Stimulated activated CD8-positive, alpha-beta memory T cell treated with anti-CD3 and anti-CD28 coated beads, Interleukin-12 subunit alpha, Interleukin-12 subunit beta, amount 100 ng/mL, for 4 hours (primary cell): Measurements from ENCODE around the gene RALGAPA2.

Experiments used
- DNase-seq: peaks from one replicate; pipeline ENCODE4 v3.0.0-alpha.2; 2020; ENCODE audit warnings: low read depth

RALGAPA2 gene

DNA sequence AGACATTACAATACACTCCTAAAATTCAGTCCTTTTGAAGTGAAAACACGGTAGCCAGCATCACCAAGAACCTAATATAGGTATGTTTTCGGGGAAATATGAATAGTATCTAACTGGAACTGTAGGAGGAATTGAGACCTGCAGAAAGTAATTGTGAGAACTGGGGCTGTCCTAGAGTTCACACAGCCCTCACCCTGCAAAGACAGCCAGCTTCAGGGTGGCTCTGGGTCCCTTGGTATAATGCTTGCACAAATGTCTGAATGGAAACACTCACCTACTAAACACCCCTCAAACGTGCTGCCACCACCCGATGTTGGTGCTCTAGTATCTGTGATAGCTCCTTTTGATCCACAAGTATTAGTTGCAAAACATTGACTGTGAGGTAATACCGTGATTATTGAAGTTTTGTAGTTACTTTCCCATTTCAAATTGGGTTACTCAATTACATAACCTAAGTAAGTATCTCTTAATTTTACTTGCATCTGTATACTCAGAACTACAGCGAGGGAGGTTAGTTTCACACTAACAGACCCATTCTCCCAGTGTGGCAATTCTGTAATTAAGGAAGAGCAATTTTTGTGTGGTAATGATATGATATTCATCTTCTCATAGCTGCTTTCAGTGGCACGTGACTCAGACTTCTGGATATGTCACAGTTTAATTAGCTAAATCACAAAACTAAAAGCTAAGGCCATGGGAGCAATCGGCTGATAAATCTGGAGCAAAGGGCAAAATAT is 215.0 kb downstream of the RALGAPA2 start:
- no peak for DNase-seq

DNA sequence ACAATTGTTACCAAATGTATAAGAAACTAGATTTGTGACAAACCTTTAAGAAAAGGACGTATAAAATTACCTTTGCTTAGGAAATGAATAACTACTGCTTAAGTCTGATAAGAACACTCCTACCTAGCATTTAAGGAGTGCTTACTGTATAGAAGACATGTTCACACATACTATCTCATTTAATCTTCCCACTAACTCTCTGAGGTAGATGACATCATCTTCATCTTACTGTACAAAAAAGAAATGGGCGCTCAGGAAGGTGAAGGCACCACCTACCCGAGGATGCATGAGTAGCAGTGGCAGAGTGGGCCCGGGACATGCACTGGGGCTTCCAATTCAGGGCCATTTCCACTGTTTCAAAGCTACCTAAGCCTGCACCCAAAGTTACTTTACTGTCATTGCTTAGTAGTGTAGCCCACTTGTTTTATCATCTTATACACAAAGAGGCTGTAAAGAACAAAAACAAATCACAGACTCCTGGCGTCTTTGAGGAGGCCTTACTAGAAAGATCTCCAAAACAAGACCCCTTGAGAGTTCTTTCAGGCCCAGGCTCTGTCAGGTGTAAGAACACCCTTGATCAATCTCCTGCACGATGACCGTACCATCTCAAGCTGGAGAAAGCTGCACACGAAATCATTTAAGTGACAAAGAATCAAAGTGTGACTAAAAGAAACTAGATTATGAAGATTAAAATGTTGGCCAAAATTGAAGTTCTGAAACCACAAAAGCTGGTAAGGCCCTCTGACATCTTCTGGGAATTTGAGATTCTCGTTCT is 216.5 kb downstream of the RALGAPA2 start:
- no peak for DNase-seq

DNA sequence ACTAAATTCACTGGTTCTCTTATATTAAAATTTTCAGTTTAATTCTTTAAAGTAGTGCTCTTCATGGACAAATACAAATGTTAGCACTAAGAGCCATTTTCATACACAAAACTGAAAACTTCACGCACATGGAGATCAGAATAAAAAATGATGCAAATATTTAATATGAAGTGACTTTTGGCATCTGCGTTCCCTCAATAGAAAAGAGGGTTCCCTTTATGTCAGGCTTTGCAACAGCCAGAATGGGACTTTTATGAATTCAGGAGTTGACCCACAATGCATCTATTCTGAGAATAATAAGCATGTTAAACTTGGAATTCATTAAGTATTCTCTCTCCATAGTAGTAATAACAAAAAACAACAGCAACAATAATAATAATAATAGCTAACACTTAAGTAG is 218.7 kb downstream of the RALGAPA2 start:
- DNase-seq: no peak

DNA sequence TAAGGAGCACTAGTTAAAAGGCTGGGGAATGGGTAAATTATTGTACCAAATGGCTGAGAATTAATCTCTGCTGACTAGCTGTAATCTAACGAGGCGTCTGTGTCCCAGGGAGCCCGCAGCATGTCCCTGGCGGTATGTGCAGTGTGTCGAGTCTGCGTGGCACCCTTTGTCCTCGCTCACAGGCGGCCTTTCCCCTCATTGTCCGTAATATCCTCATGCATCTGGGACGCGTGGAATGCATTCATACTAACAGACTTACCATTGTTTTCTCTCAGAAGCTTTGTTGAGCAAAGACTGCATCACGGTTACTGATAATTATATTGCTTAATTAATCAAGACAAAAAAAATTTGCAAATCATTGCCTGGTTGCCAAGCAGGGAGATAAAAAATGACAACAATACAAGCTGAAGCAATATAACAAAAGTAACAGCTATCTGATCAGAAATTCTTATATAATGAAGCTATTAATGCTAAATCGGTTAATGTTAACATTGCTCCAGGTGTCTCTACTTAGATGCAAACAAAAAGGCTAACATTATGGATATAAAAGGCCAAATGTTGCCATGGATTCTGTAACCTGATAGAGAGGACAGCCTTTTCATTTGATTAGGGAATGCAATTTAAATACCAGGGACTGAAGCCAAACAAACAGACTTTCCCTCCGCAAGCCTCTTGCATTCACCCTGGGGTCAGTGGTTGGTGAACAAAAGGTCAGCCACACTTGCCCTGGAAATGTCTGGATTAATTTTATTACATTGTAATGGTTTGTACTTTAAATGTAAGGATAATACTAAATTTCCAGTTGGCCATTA is 219.7 kb downstream of the RALGAPA2 start:
- no peak for DNase-seq

DNA sequence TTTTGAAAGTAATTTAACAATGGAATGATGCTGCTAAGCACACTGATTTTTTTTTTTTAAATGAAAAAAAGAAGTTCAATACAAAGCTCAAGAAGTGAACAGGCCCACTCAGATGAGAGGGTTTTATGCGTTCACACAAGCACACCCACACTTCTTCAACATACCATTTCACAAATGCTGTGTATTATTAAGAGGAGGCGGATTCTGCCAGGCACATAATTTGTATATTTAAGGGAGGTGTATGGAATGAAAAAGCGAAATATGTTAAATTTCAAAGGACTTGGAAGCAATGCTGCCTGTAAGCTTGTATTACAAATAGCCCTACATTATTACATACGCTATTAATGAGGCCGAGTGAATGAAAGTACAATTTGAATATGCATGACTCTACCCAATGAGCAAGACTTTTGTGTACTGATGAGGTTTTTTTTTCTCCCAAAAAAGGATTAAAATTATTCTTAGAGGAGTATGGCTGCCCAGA is 220.6 kb downstream of the RALGAPA2 start:
- no peak for DNase-seq

DNA sequence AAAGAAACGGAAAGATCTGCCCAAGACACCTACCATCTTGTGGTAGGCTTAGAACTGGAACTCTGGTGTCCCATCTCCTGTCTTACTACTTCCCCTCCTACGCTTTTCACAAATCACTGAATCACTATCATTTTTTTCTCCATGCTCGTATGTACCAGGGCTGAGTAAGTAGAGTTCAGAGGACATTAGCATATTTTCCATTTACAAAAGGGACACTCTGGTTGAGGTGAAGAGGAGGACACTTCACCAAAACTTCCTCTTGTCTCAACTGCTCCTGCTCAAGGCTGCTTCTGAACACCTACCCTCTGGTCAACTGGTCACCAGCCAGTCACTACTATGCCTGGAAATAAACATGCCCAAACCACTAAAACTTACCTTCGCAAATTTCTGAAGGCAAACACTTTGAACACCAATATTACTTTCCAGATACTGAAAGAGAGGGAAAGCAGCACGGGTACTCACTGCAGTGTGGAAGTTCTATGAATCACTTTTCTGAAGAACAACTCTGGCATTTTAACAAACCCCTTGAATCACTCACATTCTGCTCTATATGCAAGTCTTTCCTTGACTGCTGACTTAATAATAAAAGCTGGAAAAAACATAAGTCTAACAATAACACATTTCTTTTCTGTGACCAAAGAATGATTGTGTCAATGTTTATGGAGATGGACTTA is 221.2 kb downstream of the RALGAPA2 start:
- DNase-seq: no peak

DNA sequence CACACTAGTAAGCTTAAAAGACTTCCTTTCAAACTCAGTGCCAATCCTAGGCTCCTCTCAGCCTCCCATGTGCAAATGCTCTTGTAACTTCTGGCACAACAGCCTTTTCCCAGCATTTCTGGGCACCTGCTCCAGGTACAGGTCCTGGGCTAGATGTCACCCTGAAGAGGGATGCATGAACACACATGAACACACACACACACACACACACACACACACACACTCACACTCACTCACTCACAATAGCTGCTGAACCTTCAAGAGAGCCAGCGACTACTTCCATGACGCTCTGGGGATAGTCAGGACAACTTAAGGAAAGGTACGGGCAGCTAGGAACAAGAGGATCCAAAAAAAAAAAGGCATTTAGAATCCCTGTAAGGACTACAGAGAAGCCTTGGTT is 221.8 kb downstream of the RALGAPA2 start:
- no peak for DNase-seq

DNA sequence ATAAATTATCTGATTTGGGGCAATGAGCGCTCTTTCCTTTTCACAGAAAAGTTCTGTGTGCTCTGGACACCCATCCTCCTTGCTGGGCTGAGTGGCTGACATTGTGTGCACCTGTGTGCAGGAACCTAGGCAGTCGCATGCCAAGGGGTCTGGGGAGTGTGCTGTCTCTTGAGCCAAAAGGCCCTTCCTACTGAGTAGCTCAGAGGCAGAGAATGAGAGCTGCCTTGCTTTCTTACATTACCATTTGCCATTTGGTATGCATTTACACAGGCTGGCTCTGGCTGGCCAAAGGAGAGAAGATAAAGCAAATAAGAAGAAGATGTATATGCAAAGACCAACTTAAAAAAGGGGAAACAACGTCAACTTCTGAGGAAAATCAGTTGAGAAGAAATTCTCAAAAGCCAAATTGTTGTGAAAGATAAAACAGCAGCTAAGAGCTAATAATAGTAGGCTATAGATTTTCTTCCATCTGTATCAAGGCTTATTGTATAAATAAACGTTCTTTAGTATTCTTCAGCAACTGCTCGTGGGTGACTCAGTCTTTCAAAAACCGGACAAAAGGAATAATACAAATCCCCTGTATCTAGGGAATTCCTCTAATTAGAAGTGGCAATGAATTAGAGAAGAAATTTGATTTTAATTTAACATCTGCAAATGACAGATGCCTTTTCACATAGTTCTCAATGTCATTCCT is 222.6 kb downstream of the RALGAPA2 start:
- no peak for DNase-seq

DNA sequence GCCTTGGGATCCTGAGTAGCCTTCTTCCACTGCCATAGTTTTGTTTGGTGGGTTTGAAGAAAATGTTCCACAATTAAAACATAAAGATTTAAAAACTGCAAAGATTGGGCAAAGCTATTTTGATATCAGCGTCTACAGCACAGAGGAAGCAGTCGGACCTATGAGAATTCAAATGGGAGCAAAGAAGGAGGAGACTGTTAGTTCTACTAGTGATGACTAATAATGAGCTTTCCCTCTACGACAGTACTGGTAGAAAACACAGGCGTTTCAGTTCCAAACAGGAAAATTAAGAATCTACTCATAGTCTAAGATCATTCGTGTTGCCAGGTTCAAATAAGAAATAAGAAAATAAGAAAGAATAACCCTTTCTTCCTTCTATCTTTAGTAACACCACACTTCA is 223.4 kb downstream of the RALGAPA2 start:
- DNase-seq: no peak

DNA sequence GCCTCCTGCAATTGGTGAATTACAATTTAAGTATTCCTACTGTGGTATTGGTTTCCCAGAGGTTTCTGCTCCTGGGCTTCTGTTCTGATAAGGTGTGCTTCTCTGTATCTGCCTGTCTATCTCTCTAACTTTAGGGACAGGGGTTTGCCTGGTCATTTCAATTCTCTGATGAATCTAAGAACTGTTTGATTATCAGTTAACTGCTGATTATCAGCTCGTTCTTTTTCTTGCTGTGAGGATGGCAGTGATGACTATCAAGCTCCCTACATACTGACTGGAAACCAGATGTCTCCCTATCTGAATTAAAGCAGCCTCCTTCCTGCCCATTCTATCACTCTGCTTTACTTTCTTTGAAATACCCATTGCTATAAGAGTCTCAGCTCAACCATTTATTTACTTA is 224.1 kb downstream of the RALGAPA2 start:
- DNase-seq: no peak

DNA sequence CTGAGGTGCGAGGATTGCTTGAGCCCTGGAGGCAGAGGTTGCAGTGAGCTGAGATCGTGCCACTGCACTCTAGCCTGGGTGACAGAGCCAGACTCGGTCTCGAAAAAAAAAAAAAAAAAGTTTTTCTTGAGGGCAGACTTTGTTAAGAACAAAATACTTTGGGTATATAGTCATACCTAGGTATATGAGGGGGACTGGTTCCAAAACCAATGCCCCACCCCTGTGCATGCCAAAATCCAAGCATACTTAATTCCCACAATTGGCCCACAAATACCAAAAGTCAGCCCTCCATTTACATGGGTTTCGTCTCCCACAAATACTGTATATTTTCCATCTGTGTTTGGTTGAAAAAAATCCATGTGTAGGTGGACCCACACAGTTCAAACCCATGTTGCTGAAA is 224.6 kb downstream of the RALGAPA2 start:
- DNase-seq: no peak

DNA sequence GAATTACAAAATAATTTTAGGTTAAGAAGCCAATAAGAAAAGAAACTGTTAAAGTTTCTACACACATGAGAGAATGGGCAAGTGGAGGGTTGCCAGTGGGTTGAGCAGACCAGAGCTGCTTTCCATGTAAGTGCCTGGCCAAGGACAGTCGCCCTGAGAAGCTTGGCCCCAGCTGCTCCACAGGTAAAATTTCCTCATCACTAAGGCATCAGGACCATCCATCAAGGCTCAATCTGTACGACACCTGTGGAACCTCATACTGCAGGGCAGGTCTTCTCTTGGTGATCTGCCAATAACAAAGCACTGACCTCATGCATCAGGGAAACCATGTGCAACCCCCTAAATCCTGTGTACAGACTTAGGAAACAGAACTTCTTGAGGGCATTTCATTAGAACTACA is 229.1 kb downstream of the RALGAPA2 start:
- no peak for DNase-seq

DNA sequence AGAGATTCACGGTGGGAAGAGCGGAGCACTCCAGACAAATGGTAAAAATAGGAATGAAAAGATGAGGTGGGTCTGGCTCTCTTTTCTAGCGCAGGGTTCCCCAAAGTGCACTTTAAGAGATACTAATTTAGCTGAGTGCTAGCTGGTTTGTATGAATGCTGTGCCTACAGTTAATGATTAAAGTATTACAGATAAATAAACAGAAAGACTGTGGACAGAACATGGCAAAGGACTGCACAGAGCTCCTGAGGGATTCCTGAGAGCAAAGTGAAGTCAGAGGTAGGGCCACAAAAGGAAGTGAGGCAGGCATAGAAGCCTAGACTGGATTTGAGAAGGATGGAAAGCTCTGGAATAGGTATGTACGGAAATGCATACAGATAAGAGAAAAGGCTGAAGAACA is 230.0 kb downstream of the RALGAPA2 start:
- no peak for DNase-seq

DNA sequence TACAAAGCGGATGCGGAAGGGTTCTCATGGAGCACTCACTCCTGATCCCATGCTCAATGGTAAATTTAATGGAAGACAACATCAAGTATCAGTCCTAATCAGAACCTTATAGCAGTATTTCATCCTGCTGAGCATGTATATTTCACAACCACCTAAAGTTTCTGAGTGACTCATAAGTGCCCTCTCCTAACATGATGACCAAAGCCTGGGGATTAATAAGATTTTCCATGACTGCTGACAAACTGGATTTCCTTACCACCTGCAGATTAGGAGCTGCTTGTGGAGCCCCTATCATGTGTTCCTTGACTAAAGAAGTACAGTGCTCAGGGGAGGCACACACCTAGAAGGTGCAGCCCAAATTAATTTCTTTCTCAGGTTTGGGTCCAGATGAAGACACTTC is 231.8 kb downstream of the RALGAPA2 start:
- DNase-seq: no peak

DNA sequence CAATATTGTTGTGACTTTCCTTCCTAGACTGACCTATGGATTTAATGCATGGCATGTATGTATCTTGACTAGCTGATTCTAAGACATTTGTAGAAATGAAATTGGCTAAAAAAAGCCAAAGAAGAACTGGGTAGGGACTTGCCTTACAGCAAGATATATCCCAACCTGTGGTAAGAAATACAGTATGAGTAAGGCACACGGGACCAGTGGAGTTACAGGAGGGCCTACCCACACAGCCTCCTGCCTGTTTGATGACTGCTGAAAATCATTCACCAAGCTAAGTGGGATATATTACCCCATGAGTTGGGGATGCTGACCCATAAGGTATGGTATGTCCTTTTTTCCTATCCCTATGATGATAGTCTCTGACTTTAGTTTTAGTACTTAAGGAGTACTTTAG is 232.3 kb downstream of the RALGAPA2 start:
- DNase-seq: no peak

DNA sequence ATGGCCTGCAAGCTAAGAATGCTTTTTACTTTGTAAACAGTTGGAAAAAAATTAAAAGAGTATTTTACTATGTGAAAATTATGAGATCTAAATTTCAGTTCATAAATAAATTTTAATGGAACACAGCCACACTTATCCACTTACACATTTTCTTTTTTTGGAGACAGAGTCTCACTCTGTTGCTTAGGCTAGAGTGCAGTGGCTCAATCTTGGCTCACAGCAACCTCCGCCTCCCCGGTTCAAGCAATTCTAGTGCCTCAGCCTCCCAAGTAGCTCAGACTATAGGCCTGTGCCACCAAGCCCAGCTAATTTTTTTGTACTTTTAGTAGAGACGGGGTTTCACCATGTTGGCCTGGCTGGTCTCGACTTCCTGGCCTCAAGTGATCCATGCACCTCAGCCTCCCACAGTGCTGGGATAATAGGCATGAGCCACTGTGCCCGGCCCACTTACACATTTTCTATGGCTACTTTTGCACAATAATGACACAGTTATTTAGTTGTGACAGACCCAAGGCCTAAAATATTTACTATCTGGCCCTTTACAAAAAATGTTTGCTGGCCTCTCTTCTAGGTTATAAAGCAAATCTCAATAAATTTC is 234.9 kb downstream of the RALGAPA2 start:
- no peak for DNase-seq

DNA sequence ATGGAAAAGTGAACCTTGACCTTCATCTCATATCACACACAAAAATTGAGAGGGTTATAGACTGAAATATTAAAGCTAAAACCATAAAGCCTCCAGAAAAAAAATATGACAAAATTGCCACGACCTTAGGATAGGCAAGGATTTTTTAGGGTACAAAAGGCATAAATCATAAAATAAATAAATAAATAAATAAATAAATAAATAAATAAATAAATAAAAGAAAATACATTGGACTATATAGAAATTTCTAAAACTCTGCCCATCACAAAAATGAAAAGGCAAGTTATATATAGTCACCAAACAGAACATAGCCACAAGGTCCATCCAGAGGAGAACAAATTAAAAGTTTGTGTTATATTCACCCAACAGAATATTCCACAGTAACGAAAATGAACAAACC is 235.9 kb downstream of the RALGAPA2 start:
- no peak for DNase-seq

DNA sequence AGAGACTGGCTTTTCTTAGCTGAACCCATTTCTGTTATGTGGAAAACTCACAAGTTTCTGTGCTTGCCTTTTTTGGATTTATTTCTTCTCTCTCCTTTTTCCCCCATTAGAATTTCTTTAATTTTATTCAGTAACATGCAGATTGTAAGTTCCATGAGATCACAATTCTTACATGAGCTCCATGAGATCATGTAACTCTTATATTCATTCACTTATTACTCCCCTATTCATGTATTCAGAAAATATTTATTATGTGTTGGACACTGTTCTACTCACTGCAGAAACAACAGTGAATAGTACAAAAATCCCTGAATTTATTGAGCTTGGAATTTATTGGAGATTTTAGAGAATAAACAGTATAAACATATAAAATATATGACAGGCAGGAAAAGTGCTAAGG is 238.8 kb downstream of the RALGAPA2 start:
- DNase-seq: no peak

DNA sequence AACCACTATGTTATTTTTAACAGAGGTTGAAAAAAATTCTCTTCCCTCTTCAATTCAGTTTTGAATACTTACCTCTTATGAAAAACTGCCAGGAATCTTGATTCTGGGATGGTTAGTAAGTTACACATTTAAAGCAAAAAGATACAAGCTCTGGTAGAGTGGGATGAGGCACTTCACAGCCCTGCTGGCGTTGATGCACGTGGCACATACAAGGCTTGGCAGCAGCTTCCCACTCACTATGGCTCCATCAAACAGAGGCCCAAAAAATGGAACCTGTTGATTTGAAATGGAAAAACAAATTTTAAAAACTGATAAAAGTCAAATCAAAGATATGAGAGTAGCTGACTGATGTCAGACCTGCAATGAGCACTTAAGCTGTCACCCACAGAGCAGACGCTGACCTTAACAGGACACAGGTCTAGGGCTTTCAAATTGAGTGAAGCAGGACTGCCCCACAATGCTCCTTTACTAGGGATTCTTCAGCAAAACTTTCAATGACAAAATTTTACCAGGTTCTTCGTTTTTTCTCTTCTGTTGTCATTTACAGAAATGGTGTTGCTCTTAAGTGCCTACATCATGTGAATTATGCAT is 239.7 kb downstream of the RALGAPA2 start:
- no peak for DNase-seq

DNA sequence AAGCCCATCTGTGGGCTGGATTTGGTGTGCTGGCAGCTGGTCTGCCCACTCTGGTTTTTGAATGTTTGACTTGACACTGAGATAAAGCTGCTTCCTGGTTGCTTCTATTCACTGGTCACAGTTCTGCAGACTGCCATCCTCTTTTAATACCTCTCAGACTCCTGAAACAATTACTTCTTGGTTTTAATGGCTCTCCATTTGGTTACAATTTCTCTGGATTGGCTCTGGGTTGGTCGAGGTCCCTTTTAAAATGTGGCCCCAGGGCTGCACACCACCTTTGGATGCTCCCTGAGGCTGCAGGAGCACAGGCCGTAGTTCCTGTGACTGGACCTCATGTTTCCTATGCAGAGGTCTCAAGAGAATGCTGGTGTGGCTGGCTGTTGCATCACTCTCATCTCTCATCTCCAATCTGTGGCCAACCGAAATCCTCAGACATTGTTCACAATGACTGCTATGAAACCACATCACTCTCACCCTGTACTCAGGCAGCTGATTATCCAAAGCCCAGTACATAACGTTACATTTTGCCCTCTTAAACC is 246.0 kb downstream of the RALGAPA2 start:
- no peak for DNase-seq
